ENCODE data around the gene ABHD12B. TPM values are rescaled to one million over a fixed set of nuclear protein-coding genes. Genes with fewer than 3 reads are reported as not detected.

ABHD12B gene
- polyA plus RNA-seq, 1 of the 3 experiments (the other 2 are of a cell fraction), result not detected

- no peak overlapping the region for H3K4me2 ChIP-seq
- no peak for TF ChIP-seq USF1 (IDR thresholded peaks at IDR 0.05; ENCODE audit: borderline replicate concordance, low read depth)
- no peak for TF ChIP-seq MEF2A (IDR thresholded peaks at IDR 0.05; ENCODE audit: borderline replicate concordance, low read depth)
- TF ChIP-seq TCF12 (IDR thresholded peaks at IDR 0.05), result no peak
- no peak for TF ChIP-seq FOXM1 (IDR thresholded peaks at IDR 0.05; ENCODE audit: low read depth)
- no peak for TF ChIP-seq PBX3 (IDR thresholded peaks at IDR 0.05)
- no peak for TF ChIP-seq USF2 (IDR thresholded peaks at IDR 0.05; ENCODE audit: borderline replicate concordance, low read depth, low read length)
- no peak for TF ChIP-seq MXI1 (IDR thresholded peaks at IDR 0.05; ENCODE audit: low read depth, low read length)
- TF ChIP-seq, protein P1, sequence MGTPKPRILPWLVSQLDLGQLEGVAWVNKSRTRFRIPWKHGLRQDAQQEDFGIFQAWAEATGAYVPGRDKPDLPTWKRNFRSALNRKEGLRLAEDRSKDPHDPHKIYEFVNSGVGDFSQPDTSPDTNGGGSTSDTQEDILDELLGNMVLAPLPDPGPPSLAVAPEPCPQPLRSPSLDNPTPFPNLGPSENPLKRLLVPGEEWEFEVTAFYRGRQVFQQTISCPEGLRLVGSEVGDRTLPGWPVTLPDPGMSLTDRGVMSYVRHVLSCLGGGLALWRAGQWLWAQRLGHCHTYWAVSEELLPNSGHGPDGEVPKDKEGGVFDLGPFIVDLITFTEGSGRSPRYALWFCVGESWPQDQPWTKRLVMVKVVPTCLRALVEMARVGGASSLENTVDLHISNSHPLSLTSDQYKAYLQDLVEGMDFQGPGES (IDR thresholded peaks at IDR 0.05; ENCODE audit: low read depth, low read length), result no peak
- TF ChIP-seq, protein P2, sequence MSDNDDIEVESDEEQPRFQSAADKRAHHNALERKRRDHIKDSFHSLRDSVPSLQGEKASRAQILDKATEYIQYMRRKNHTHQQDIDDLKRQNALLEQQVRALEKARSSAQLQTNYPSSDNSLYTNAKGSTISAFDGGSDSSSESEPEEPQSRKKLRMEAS (IDR thresholded peaks at IDR 0.05; ENCODE audit: low read depth), result no peak
- TF ChIP-seq EP300 (IDR thresholded peaks at IDR 0.05; ENCODE audit: borderline replicate concordance in 1 of 2, low read depth in 1 of 2, low read length in 1 of 2), result no peak
- TF ChIP-seq SIN3A (IDR thresholded peaks at IDR 0.05; ENCODE audit: borderline replicate concordance, low read depth, low read length), result no peak
- no peak for TF ChIP-seq GATA2 (CRISPR knock-in tag; IDR thresholded peaks at IDR 0.05)
- no peak for TF ChIP-seq SMC3 (IDR thresholded peaks at IDR 0.05; ENCODE audit: low read depth, low read length)
- no peak for TF ChIP-seq NRF1 (IDR thresholded peaks at IDR 0.05; ENCODE audit: low read depth, low read length)
- TF ChIP-seq GABPA (IDR thresholded peaks at IDR 0.05; ENCODE audit: low read depth), result no peak
- no peak for TF ChIP-seq JUND (IDR thresholded peaks at IDR 0.05)
- no peak for TF ChIP-seq EZH2phosphoT487 (IDR thresholded peaks at IDR 0.05; ENCODE audit: borderline replicate concordance, low read depth)
- TF ChIP-seq TEAD4 (IDR thresholded peaks at IDR 0.05; ENCODE audit: borderline replicate concordance, insufficient read depth), result no peak
- no peak overlapping the region for H3K27ac ChIP-seq (ENCODE audit: low read depth in 2 of 2, low read length in 1 of 2)
- peaks cover 0 to 7% of the 10 kb centered on the region in 2 experiments; a peak in 2 of 4 replicates for H3K4me1 ChIP-seq (ENCODE audit: control insufficient read depth in 1 of 2, insufficient read depth in 2 of 2, low read depth in 1 of 2, low read length in 1 of 2)
- H3K9me3 ChIP-seq, result no peaks in the 10 kb centered on the region
- no peak overlapping the region for H3K9ac ChIP-seq
- no peak overlapping the region for H3K4me3 ChIP-seq (ENCODE audit: low read depth in 2 of 2, low read length in 1 of 2)
- CTCF ChIA-PET, result no interaction called here
- DNase-seq, result no peak
- H4K20me1 ChIP-seq (ENCODE audit: insufficient read depth), result no peaks in the 10 kb centered on the region
- no peaks in the 10 kb centered on the region for H3K27me3 ChIP-seq (ENCODE audit: insufficient read depth)
- no peak overlapping the region for H2AFZ ChIP-seq (ENCODE audit: low read depth)
- POLR2A ChIA-PET, result no interaction called here
- no peaks in the 10 kb centered on the region for H3K79me2 ChIP-seq (ENCODE audit: insufficient read depth)
- WGBS (ENCODE audit: low lambda C conversion rate), result 96% methylated on average over 3 of the region's 3 CpGs
- no peaks in the 10 kb centered on the region for H3K9me2 ChIP-seq
- no peaks in the 10 kb centered on the region for H3F3A ChIP-seq (replicated peaks; ENCODE audit: insufficient read depth)
- H3K36me3 ChIP-seq (replicated peaks in 1 of 2; ENCODE audit: control insufficient read depth in 1 of 2, insufficient read depth in 2 of 2, low read length in 1 of 2), result peaks cover 28 to 47% of the 10 kb centered on the region in 2 experiments
These were observed 55.1 kb downstream of the ABHD12B start for GRCh38 chr14:50926851-50927386.
